EH (cell line): ENCODE measurements around the gene ASAH2B.

Source experiments
- DNase-seq: peaks from one replicate; pipeline ENCODE4 v3.0.0-alpha.2; 2015; ENCODE audit warnings: low read depth

The ASAH2B gene

DNA sequence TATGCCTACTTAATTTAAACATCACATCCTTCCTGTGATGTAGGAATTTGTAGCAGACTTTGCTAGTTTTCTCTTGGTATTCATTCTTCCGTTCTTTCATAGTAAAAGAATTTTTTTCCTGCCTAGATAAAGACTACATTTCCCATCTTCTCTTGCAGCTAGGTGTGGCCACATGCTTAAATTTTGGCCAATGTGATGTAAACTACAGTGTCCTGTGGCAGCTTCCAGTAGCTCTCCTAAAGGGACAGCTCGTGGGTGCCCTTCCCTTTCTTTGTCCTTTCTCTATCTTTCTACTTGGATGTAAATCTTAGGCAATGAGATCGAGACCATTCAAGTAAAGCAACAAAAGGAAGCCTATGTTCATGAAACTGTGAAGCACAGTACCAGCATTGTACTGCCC lies 58.6 kb downstream of the ASAH2B start:
- no peak for DNase-seq

DNA sequence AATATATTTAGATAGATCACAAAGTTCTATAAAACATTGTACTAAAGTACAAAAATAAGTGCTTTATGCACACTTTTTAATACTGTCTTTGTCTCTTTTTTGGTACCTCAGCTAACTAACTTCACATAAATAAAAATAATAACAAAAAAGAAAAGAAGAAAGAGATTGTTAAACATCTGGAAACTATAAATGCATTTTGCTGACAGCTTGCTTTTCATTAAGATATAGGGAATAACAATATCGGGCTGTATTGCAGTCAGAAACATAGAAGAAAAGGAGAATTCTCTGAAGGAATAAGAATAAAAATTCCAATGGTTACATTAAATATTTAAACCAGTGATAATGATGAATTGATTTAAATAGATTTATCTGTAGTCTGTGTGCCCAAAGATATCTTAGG lies 59.9 kb downstream of the ASAH2B start:
- no peak for DNase-seq

DNA sequence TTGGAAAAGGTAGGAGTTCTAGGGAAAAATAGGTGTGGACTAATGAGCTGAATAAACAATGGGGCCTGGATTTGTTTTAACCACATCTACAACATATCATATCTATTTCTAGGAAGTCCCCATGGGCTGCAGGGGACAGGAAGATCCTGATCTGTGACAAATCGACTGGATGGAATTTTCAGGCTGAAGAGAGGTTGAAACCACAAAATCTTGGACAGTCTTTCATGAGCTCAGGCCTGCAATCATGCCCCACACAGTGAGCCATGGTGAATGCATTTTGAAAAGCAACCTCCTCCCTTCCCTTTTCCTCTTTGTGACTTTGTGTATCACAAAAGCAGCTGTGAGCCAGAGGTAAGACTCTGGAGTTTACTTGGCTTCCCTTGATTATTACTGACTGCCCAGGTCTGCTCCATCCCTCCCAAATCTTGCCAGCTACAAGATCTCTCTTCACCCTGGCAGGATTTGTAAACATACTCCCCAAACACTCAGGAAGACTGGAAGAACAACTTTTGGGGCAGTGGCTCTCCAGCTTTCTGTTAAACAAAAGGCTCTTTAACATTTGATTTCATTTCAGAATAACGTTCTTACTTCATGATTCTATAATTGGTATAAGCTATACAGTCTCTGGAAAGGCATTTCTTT lies 66.4 kb downstream of the ASAH2B start:
- DNase-seq: peak; percentile 11

DNA sequence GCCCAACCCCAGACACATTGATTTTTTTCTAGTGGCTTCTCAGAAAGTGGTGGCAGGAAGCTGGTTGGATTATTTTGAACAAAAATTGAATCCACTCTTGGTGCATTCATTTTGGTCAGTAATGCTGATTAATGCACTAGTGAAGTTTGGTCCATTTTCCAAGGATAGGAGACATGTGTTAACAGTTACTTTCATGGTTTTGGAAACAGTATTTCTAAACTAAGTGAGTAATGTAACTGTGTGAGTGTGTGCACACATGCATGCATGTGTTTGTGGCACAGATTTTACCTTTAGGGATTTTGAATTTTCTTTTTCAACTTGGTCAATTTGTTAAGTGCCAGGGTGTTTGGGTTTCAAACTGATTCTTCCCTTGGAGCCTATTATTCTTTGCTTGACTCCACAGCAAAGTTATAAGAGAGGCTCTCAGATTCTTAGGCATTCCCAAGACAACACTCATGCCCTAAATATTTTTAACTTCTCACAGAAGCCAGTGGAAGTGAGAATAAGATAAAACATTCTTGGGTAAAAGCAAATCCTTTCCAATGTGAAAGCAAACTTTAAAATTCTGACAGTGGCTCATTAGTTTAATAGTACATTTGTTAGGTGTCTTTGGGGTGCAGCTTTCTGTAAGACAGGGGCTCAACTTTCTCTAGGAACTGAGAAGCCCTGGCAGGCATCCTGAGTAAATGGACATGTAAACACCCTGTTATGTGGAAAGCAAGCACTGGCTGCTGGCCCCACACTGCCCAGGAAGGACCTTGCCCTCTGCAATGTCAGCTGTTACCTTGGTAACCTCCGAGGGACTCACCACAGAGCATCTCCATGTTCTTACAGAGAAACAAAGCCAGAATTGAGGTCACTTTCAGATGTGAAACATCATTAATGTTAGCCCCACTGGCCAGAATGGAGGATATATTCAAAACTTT lies 68.4 kb downstream of the ASAH2B start:
- DNase-seq: peak; percentile 34
